ENCODE measurements around the gene ISCU.

The ISCU gene

GRCh38 chr12:108599948-108600701 is 37.7 kb downstream of the ISCU start:
- Histone ChIP-seq H3K4me3 (ENCODE audit: low read depth, low read length) (no peak overlapping the region), H3K9me3 (ENCODE audit: control insufficient read depth, insufficient read depth, low read depth, low read length) (no peaks in the 10 kb centered on the region), H3K4me1 (ENCODE audit: control insufficient read depth, insufficient read depth, low read length) (peaks cover 11% of the 10 kb centered on the region; the same call in 1 of the 2 replicates), H3K36me3 (ENCODE audit: control insufficient read depth, insufficient read depth, low read length) (no peaks in the 10 kb centered on the region), H3K27me3 (ENCODE audit: control insufficient read depth, insufficient read depth, low read length) (no peaks in the 10 kb centered on the region), H3K27ac (ENCODE audit: low read depth, low read length) (no peak overlapping the region), H3K9ac (ENCODE audit: low read length) (no peak overlapping the region)

DNA sequence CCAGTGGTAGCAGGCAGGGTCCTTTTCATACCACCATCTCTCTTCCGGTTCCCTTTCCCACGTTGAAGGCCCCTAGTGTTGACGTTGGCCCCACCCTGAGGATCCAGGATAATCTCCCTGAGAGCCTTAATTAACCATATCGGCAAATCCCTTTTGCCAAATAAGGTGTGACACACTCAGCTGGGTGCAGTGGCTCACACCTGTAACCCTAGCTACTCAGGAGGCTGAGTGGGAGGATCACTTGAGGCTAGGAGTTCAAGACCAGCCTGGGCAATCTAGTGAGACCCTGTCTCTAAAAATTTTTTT is 38.3 kb downstream of the ISCU start:
- Histone ChIP-seq H3K4me3 (ENCODE audit: low read depth, low read length) (no peak overlapping the region), H3K27ac (ENCODE audit: low read depth, low read length) (no peak overlapping the region), H3K9ac (ENCODE audit: low read length) (no peak overlapping the region), H3K9me3 (ENCODE audit: control insufficient read depth, insufficient read depth, low read depth, low read length) (no peaks in the 10 kb centered on the region), H3K27me3 (ENCODE audit: control insufficient read depth, insufficient read depth, low read length) (no peaks in the 10 kb centered on the region), H3K36me3 (ENCODE audit: control insufficient read depth, insufficient read depth, low read length) (no peaks in the 10 kb centered on the region), H3K4me1 (ENCODE audit: control insufficient read depth, insufficient read depth, low read length) (peaks cover 11% of the 10 kb centered on the region; the same call in 1 of the 2 replicates)

DNA sequence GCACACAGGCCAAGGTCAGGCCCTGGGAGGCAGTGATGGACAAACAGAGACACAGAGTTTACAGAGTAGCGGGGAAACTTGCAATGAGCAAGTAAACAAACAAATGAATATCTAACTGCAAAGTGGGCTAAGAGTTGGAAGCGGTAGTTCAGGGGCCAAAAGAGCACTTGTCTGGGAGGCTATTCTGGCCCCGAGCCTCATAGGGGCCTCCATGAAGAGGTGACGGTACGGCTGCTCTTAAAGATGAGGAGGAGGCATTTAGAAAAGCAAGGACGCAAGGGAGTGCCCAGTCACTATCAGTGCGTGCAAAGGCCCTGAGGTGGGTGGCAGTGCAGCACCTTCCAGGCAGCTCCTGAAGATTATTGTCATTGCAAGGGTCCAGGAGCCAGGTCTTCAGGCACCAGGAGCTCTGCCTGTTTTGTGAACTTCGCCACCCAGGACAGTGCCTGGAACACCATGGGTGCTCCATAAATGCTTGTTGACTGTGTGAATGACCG is 39.9 kb downstream of the ISCU start:
- no peaks in the 10 kb centered on the region for H3K36me3 ChIP-seq (ENCODE audit: control insufficient read depth, insufficient read depth, low read length)
- no peaks in the 10 kb centered on the region for H3K9me3 ChIP-seq (ENCODE audit: control insufficient read depth, insufficient read depth, low read depth, low read length)
- no peaks in the 10 kb centered on the region for H3K27me3 ChIP-seq (ENCODE audit: control insufficient read depth, insufficient read depth, low read length)
- H3K9ac ChIP-seq (ENCODE audit: low read length) = no peak overlapping the region
- peaks cover 6% of the 10 kb centered on the region; the same call in 1 of the 2 replicates for H3K4me1 ChIP-seq (ENCODE audit: control insufficient read depth, insufficient read depth, low read length)
- no peak overlapping the region for H3K4me3 ChIP-seq (ENCODE audit: low read depth, low read length)
- H3K27ac ChIP-seq (ENCODE audit: low read depth, low read length) = no peak overlapping the region

DNA sequence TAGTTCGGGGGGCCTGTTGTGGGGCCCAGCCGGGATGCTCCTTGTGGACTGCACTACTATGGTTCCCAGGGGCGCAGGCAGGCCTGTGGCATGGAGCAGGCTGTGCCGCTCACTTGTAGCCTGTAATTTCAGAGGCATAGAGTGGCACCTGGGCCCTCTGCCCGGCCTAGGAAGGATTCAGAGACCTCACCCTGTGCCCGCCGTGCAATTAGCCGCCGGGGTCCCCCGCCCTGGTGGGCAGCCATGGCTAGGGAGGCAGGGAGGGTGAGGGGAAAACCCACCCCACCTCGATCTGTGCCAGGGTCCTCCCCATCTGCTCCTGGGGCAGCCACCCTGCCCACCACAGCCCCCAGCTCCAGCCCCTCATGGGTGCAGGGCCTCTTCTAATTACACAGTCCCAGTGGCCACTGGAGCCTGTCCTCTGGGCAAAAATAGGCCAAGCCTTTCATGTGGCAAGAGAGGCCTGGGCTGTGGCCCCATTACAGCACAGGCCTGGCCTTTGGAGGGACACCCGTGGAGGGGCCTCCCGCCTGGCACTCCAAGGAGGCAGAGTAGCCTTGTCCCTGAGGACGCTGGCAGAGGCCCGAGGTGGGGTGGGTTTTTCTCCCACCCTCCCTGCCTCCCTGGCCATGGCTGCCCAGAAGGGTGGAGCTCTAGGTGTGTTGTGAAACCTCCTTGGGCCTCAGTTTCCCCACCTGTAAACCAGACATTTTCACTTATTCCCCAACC is 40.7 kb downstream of the ISCU start:
- H3K9ac ChIP-seq (ENCODE audit: low read length) = no peak overlapping the region
- H3K27me3 ChIP-seq (ENCODE audit: control insufficient read depth, insufficient read depth, low read length) = no peaks in the 10 kb centered on the region
- H3K4me3 ChIP-seq (ENCODE audit: low read depth, low read length) = no peak overlapping the region
- H3K27ac ChIP-seq (ENCODE audit: low read depth, low read length) = no peak overlapping the region
- H3K4me1 ChIP-seq (ENCODE audit: control insufficient read depth, insufficient read depth, low read length) = 0 out of 2 replicates have a peak, but pooled peaks cover 3% of the 10 kb centered on the region
- H3K36me3 ChIP-seq (ENCODE audit: control insufficient read depth, insufficient read depth, low read length) = no peaks in the 10 kb centered on the region
- no peaks in the 10 kb centered on the region for H3K9me3 ChIP-seq (ENCODE audit: control insufficient read depth, insufficient read depth, low read depth, low read length)

GRCh38 chr12:108603743-108604142 is 41.3 kb downstream of the ISCU start:
- Histone ChIP-seq H3K27ac (ENCODE audit: low read depth, low read length) (no peak overlapping the region), H3K4me1 (ENCODE audit: control insufficient read depth, insufficient read depth, low read length) (0 out of 2 replicates have a peak, but pooled peaks cover 3% of the 10 kb centered on the region), H3K36me3 (ENCODE audit: control insufficient read depth, insufficient read depth, low read length) (no peaks in the 10 kb centered on the region), H3K4me3 (ENCODE audit: low read depth, low read length) (no peak overlapping the region), H3K27me3 (ENCODE audit: control insufficient read depth, insufficient read depth, low read length) (no peaks in the 10 kb centered on the region), H3K9ac (ENCODE audit: low read length) (no peak overlapping the region), H3K9me3 (ENCODE audit: control insufficient read depth, insufficient read depth, low read depth, low read length) (no peaks in the 10 kb centered on the region)

- H3K4me1 ChIP-seq (ENCODE audit: control insufficient read depth, insufficient read depth, low read length) = 0 out of 2 replicates have a peak, but pooled peaks cover 3% of the 10 kb centered on the region
- H3K27me3 ChIP-seq (ENCODE audit: control insufficient read depth, insufficient read depth, low read length) = no peaks in the 10 kb centered on the region
- H3K4me3 ChIP-seq (ENCODE audit: low read depth, low read length) = no peak overlapping the region
- no peak overlapping the region for H3K9ac ChIP-seq (ENCODE audit: low read length)
- H3K36me3 ChIP-seq (ENCODE audit: control insufficient read depth, insufficient read depth, low read length) = no peaks in the 10 kb centered on the region
- no peak overlapping the region for H3K27ac ChIP-seq (ENCODE audit: low read depth, low read length)
- H3K9me3 ChIP-seq (ENCODE audit: control insufficient read depth, insufficient read depth, low read depth, low read length) = no peaks in the 10 kb centered on the region
Observed at GRCh38 chr12:108604208-108604941, 42.0 kb downstream of the ISCU start.

DNA sequence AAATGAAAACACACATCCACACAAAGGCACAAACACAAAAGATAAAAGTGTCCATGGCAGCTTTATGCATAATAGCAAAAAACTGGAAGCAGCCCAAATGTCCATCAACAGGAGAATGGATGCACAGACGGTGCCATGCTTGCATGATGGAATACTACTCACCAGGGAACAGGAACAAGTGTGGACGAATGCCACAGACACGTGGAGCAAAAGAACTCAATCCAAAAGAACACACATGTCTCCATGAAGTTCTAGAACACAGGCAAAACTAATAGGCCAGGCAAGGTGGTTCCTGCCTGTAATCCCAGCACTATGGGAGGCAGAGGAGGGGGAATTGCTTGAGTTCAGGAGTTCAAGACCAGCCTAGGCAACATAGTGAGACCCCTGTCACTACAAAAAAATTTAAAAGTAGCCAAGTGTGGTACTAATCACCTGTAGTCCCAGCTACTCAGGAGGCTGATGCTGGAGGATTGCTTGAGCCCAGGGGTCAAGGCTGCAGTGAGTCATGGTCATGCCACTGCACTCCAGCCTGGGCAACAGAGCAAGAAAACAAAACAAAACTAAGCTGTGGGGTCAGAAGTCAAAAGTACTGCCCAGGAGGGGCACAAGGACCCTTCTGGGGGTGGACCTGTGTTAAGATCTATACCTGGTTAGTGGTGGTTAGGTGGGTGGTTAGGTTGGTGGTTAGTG is 42.7 kb downstream of the ISCU start:
- H3K9ac ChIP-seq (ENCODE audit: low read length) = no peak overlapping the region
- H3K4me1 ChIP-seq (ENCODE audit: control insufficient read depth, insufficient read depth, low read length) = peaks cover 3% of the 10 kb centered on the region; the same call in 1 of the 2 replicates
- H3K36me3 ChIP-seq (ENCODE audit: control insufficient read depth, insufficient read depth, low read length) = no peaks in the 10 kb centered on the region
- no peak overlapping the region for H3K4me3 ChIP-seq (ENCODE audit: low read depth, low read length)
- no peak overlapping the region for H3K27ac ChIP-seq (ENCODE audit: low read depth, low read length)
- no peaks in the 10 kb centered on the region for H3K9me3 ChIP-seq (ENCODE audit: control insufficient read depth, insufficient read depth, low read depth, low read length)
- no peaks in the 10 kb centered on the region for H3K27me3 ChIP-seq (ENCODE audit: control insufficient read depth, insufficient read depth, low read length)

GRCh38 chr12:108605690-108606406 is 43.5 kb downstream of the ISCU start:
- no peaks in the 10 kb centered on the region for H3K27me3 ChIP-seq (ENCODE audit: control insufficient read depth, insufficient read depth, low read length)

DNA sequence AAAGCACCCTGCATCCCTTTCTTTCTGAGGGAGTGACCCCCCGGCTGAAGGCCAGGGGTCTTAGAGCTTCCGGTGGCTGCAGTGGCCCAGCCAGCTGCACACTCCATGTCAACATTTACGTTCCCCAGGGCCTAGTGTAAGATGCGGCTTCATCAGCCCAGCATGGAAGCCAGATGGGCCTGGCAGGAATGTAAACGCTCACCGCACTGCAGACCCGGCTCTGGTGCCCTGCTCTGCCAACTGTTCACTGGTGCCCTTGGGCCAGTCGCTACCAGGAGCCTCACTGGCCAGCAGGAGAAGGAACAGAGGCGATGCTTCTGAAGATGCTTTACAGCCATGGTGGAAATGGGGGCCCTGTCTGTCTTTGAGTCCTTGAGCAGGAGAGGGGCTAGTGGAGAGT is 44.1 kb downstream of the ISCU start:
- H3K9me3 ChIP-seq (ENCODE audit: control insufficient read depth, insufficient read depth, low read depth, low read length) = no peaks in the 10 kb centered on the region
- no peak overlapping the region for H3K4me3 ChIP-seq (ENCODE audit: low read depth, low read length)
- H3K27me3 ChIP-seq (ENCODE audit: control insufficient read depth, insufficient read depth, low read length) = no peaks in the 10 kb centered on the region
- H3K27ac ChIP-seq (ENCODE audit: low read depth, low read length) = no peak overlapping the region
- H3K36me3 ChIP-seq (ENCODE audit: control insufficient read depth, insufficient read depth, low read length) = no peaks in the 10 kb centered on the region
- peaks cover 3% of the 10 kb centered on the region; the same call in 1 of the 2 replicates for H3K4me1 ChIP-seq (ENCODE audit: control insufficient read depth, insufficient read depth, low read length)
- H3K9ac ChIP-seq (ENCODE audit: low read length) = no peak overlapping the region

More at GRCh38 chr12:108605690-108606406, 43.5 kb downstream of the ISCU start:
- H3K36me3 ChIP-seq (ENCODE audit: control insufficient read depth, insufficient read depth, low read length) = no peaks in the 10 kb centered on the region
- no peaks in the 10 kb centered on the region for H3K9me3 ChIP-seq (ENCODE audit: control insufficient read depth, insufficient read depth, low read depth, low read length)
- no peak overlapping the region for H3K27ac ChIP-seq (ENCODE audit: low read depth, low read length)
- H3K9ac ChIP-seq (ENCODE audit: low read length) = no peak overlapping the region
- H3K4me1 ChIP-seq (ENCODE audit: control insufficient read depth, insufficient read depth, low read length) = peaks cover 3% of the 10 kb centered on the region; the same call in 1 of the 2 replicates
- no peak overlapping the region for H3K4me3 ChIP-seq (ENCODE audit: low read depth, low read length)

DNA sequence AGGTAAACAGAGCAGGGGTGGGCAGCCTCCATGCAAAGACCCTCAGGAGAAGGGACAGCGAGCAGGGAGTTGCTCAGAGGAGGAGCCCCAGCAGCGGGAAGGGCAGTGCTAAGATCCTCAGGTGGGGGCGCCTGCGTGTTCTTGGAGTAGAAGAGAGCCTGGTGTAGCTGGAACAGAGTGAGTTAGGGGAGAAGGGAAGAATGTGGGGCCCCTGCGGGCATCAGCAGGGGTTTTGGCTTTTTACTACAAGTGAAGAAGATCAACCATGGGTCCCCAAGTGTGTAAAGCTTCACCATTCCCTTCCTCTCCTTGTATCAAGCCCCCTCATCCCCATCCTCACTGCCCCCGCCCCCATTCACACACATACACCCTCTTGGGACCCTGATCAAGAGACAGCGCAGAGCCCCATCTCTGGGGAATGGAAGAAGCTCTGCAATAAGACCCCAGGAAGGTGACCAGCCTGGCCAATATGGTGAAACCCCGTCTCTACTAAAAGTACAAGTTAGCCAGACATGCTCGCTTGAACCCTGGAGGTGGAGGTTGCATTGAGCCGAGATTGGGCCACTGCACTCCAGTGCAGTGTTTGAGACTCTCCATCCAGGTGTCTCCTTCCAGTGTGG is 45.7 kb downstream of the ISCU start:
- Histone ChIP-seq H3K4me1 (ENCODE audit: control insufficient read depth, insufficient read depth, low read length) (peaks cover 8% of the 10 kb centered on the region; the same call in 1 of the 2 replicates), H3K27ac (ENCODE audit: low read depth, low read length) (no peak overlapping the region), H3K9ac (ENCODE audit: low read length) (no peak overlapping the region), H3K4me3 (ENCODE audit: low read depth, low read length) (no peak overlapping the region), H3K9me3 (ENCODE audit: control insufficient read depth, insufficient read depth, low read depth, low read length) (no peaks in the 10 kb centered on the region), H3K36me3 (ENCODE audit: control insufficient read depth, insufficient read depth, low read length) (no peaks in the 10 kb centered on the region), H3K27me3 (ENCODE audit: control insufficient read depth, insufficient read depth, low read length) (no peaks in the 10 kb centered on the region)
